GM23338 (cell line): ENCODE results near the gene ADAMTS7. TPM values are rescaled to one million over a fixed set of nuclear protein-coding genes. Genes with fewer than 3 reads are reported as not detected.

Experiments
- ATAC-seq: fragments of 200-7000 bp; cut with Tn5 transposase; 3 replicates; pipeline ENCODE4 v1.9.1; 2020
- DNase-seq: peaks from one replicate; pipeline ENCODE4 v3.0.0-alpha.2; 2015; ENCODE audit warnings: low spot score
- H2AFZ ChIP-seq: fragments of 200-600 bp; sonication (generic); 2 replicates; pipeline ENCODE4 v1.8.0; 2016; ENCODE audit warnings: antibody characterized with exemption, mild to moderate bottlenecking, moderate library complexity
- H3F3A ChIP-seq: fragments of 200-600 bp; sonication (generic); replicated peaks from 2 replicates; pipeline ENCODE4 v1.8.0; 2017; ENCODE audit warnings: antibody characterized with exemption, mixed run types, low read depth
- H3K27ac ChIP-seq: fragments of 200-600 bp; sonication (generic); 2 replicates; pipeline ENCODE4 v1.6.1; 2016; ENCODE audit warnings: low read depth
- H3K27me3 ChIP-seq: fragments of 200-600 bp; sonication (generic); 2 replicates; pipeline ENCODE4 v1.8.0; 2016; ENCODE audit warnings: mild to moderate bottlenecking, mixed run types, moderate library complexity; ENCODE audit not compliant: insufficient read depth
- H3K36me3 ChIP-seq: fragments of 200-600 bp; sonication (generic); 2 replicates; pipeline ENCODE4 v1.8.0; 2016; ENCODE audit warnings: mild to moderate bottlenecking; ENCODE audit not compliant: insufficient read depth
- H3K4me1 ChIP-seq: fragments of 200-600 bp; sonication (generic); 2 replicates; pipeline ENCODE4 v1.8.0; 2016; ENCODE audit warnings: mild to moderate bottlenecking, moderate library complexity; ENCODE audit not compliant: insufficient read depth
- H3K4me2 ChIP-seq: fragments of 200-600 bp; sonication (generic); 2 replicates; pipeline ENCODE4 v1.7.1; 2017; ENCODE audit warnings: mixed run types
- H3K4me3 ChIP-seq: fragments of 200-600 bp; sonication (generic); 2 replicates; pipeline ENCODE4 v1.6.1; 2016; ENCODE audit warnings: mixed run types
- H3K79me2 ChIP-seq: fragments of 200-600 bp; sonication (generic); replicated peaks from 2 replicates; pipeline ENCODE4 v1.8.0; 2017; ENCODE audit warnings: mild to moderate bottlenecking; ENCODE audit not compliant: insufficient read depth
- H3K9me2 ChIP-seq: fragments of 200-600 bp; sonication (generic); 2 replicates; pipeline ENCODE4 v1.8.0; 2017; ENCODE audit not compliant: insufficient read depth
- H4K20me1 ChIP-seq: fragments of 200-600 bp; sonication (generic); replicated peaks from 2 replicates; pipeline ENCODE4 v1.8.0; 2017; ENCODE audit warnings: mild to moderate bottlenecking; ENCODE audit not compliant: insufficient read depth
- H3K27ac Mint-ChIP-seq: 2 replicates; pipeline ENCODE4 v1.8.0; 2020; ENCODE audit warnings: inconsistent platforms, mild to moderate bottlenecking, moderate library complexity, mixed read lengths
- H3K27me3 Mint-ChIP-seq: 3 replicates; pipeline ENCODE4 v1.8.0; 2022; ENCODE audit warnings: low read depth, mild to moderate bottlenecking, moderate library complexity, mixed read lengths, inconsistent platforms; ENCODE audit not compliant: insufficient read depth, poor library complexity
- H3K36me3 Mint-ChIP-seq: 3 replicates; pipeline ENCODE4 v1.8.0; 2021; ENCODE audit warnings: low read depth, mild to moderate bottlenecking, inconsistent platforms, moderate library complexity, mixed read lengths
- H3K4me1 Mint-ChIP-seq: 3 replicates; pipeline ENCODE4 v1.8.0; 2020; ENCODE audit warnings: mild to moderate bottlenecking, inconsistent platforms, mixed read lengths
- H3K4me3 Mint-ChIP-seq: 3 replicates; pipeline ENCODE4 v1.8.0; 2021; ENCODE audit warnings: moderate library complexity, mild to moderate bottlenecking, inconsistent platforms, mixed read lengths
- H3K9me3 Mint-ChIP-seq: 3 replicates; pipeline ENCODE4 v1.8.0; 2020; ENCODE audit warnings: moderate library complexity, mild to moderate bottlenecking, inconsistent platforms, mixed read lengths
- EZH2phosphoT487 ChIP-seq: fragments of 200-600 bp; sonication (generic); IDR thresholded peaks from one replicate; pipeline ENCODE4 v1.8.1; 2018; ENCODE audit warnings: antibody characterized with exemption; ENCODE audit not compliant: unreplicated experiment
- JUNB ChIP-seq: IDR thresholded peaks from one replicate; pipeline ENCODE4 v1.6.1; 2016; ENCODE audit warnings: antibody characterized with exemption; ENCODE audit not compliant: unreplicated experiment
- NANOG ChIP-seq: IDR thresholded peaks from 2 replicates; pipeline ENCODE4 v1.6.1; 2016; ENCODE audit warnings: antibody characterized with exemption, borderline replicate concordance
- POLR2AphosphoS5 ChIP-seq: IDR thresholded peaks from 2 replicates; pipeline ENCODE4 v1.6.1; 2016; ENCODE audit warnings: antibody characterized with exemption, low read depth
- STAT1 ChIP-seq: IDR thresholded peaks from one replicate; pipeline ENCODE4 v1.6.1; 2016; ENCODE audit warnings: antibody characterized with exemption; ENCODE audit not compliant: unreplicated experiment
- polyA plus RNA-seq: library from polyadenylated mRNA; unstranded; fragments of >200 nt; fragmentation: Nextera tagmentation; extraction: Ambion mirVana; gene quantifications from 2 replicates; pipeline ENCODE4 v1.2.1, GENCODE V29; 2016
- total RNA-seq: library from RNA; depleted of rRNA; stranded (reverse); fragments of >200 nt; shearing (Covaris generic); gene quantifications from 2 replicates; pipeline ENCODE4 v1.2.3, GENCODE V29; 2014
- TF ChIP-seq, protein P1 (sequence below): fragments of 250-450 bp; sonication (Bioruptor Pico); IDR thresholded peaks from 2 replicates; pipeline ENCODE4 v1.5.0; 2020; ENCODE audit warnings: mild to moderate bottlenecking, moderate library complexity
- TF ChIP-seq, protein P2 (sequence below), 2 experiments: fragments of 200-600 bp in 1 of 2; sonication (generic) in 1 of 2; conservative IDR thresholded peaks; 2 replicates each; pipeline versions ENCODE4 v1.5.1 to v1.6.1; 2016 to 2017; ENCODE audit warnings: antibody characterized with exemption in 2 of 2, low read depth in 2 of 2, mild to moderate bottlenecking in 2 of 2, moderate library complexity in 1 of 2

The ADAMTS7 gene
- total and polyA plus RNA-seq, 2 experiments from 2014 or later = 11.6 to 52.7 TPM

DNA sequence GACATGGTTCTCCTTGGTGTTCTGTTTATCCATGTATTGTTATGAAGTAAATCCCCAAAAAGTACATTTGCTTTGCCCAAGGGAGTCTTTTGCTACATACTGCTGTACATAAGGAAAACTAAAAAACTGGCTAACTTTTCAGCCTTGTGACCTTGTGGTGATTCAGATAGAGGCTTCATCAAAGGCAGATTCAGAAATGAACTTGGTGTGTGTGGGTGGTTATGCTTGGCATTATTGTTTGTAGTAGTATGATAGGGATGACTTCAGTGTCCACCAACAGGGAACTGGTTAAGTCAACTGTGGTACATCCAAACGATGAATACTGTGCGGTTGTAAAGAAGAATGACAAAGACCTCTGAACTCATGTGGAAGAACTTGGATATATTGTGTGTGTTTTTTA, 94.6 kb downstream of the ADAMTS7 start:
- Histone ChIP-seq H3K27me3 (no peaks in the 10 kb centered on the region), H3K79me2 (no peaks in the 10 kb centered on the region), H2AFZ (no peak overlapping the region), H3K9me2 (no peaks in the 10 kb centered on the region), H3K4me1 (no peaks in the 10 kb centered on the region), H3K4me3 (no peak overlapping the region), H3K27ac (no peak overlapping the region), H3F3A (no peaks in the 10 kb centered on the region), H3K4me2 (no peak overlapping the region), H3K36me3 (no peaks in the 10 kb centered on the region), H4K20me1 (no peaks in the 10 kb centered on the region)
- TF ChIP-seq, protein P1, sequence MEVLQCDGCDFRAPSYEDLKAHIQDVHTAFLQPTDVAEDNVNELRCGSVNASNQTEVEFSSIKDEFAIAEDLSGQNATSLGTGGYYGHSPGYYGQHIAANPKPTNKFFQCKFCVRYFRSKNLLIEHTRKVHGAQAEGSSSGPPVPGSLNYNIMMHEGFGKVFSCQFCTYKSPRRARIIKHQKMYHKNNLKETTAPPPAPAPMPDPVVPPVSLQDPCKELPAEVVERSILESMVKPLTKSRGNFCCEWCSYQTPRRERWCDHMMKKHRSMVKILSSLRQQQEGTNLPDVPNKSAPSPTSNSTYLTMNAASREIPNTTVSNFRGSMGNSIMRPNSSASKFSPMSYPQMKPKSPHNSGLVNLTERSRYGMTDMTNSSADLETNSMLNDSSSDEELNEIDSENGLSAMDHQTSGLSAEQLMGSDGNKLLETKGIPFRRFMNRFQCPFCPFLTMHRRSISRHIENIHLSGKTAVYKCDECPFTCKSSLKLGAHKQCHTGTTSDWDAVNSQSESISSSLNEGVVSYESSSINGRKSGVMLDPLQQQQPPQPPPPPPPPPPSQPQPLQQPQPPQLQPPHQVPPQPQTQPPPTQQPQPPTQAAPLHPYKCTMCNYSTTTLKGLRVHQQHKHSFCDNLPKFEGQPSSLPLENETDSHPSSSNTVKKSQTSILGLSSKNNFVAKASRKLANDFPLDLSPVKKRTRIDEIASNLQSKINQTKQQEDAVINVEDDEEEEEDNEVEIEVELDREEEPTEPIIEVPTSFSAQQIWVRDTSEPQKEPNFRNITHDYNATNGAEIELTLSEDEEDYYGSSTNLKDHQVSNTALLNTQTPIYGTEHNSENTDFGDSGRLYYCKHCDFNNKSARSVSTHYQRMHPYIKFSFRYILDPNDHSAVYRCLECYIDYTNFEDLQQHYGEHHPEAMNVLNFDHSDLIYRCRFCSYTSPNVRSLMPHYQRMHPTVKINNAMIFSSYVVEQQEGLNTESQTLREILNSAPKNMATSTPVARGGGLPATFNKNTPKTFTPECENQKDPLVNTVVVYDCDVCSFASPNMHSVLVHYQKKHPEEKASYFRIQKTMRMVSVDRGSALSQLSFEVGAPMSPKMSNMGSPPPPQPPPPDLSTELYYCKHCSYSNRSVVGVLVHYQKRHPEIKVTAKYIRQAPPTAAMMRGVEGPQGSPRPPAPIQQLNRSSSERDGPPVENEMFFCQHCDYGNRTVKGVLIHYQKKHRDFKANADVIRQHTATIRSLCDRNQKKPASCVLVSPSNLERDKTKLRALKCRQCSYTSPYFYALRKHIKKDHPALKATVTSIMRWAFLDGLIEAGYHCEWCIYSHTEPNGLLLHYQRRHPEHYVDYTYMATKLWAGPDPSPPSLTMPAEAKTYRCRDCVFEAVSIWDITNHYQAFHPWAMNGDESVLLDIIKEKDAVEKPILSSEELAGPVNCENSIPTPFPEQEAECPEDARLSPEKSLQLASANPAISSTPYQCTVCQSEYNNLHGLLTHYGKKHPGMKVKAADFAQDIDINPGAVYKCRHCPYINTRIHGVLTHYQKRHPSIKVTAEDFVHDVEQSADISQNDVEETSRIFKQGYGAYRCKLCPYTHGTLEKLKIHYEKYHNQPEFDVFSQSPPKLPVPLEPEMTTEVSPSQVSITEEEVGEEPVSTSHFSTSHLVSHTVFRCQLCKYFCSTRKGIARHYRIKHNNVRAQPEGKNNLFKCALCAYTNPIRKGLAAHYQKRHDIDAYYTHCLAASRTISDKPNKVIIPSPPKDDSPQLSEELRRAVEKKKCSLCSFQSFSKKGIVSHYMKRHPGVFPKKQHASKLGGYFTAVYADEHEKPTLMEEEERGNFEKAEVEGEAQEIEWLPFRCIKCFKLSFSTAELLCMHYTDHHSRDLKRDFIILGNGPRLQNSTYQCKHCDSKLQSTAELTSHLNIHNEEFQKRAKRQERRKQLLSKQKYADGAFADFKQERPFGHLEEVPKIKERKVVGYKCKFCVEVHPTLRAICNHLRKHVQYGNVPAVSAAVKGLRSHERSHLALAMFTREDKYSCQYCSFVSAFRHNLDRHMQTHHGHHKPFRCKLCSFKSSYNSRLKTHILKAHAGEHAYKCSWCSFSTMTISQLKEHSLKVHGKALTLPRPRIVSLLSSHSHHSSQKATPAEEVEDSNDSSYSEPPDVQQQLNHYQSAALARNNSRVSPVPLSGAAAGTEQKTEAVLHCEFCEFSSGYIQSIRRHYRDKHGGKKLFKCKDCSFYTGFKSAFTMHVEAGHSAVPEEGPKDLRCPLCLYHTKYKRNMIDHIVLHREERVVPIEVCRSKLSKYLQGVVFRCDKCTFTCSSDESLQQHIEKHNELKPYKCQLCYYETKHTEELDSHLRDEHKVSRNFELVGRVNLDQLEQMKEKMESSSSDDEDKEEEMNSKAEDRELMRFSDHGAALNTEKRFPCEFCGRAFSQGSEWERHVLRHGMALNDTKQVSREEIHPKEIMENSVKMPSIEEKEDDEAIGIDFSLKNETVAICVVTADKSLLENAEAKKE (CRISPR knock-in tag) = no peak
- TF ChIP-seq, protein P2, sequence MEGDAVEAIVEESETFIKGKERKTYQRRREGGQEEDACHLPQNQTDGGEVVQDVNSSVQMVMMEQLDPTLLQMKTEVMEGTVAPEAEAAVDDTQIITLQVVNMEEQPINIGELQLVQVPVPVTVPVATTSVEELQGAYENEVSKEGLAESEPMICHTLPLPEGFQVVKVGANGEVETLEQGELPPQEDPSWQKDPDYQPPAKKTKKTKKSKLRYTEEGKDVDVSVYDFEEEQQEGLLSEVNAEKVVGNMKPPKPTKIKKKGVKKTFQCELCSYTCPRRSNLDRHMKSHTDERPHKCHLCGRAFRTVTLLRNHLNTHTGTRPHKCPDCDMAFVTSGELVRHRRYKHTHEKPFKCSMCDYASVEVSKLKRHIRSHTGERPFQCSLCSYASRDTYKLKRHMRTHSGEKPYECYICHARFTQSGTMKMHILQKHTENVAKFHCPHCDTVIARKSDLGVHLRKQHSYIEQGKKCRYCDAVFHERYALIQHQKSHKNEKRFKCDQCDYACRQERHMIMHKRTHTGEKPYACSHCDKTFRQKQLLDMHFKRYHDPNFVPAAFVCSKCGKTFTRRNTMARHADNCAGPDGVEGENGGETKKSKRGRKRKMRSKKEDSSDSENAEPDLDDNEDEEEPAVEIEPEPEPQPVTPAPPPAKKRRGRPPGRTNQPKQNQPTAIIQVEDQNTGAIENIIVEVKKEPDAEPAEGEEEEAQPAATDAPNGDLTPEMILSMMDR (conservative IDR thresholded peaks at IDR 0.05; ENCODE audit: low read depth in 2 of 2) = no peak
- TF ChIP-seq JUNB (no peak), NANOG (no peak), STAT1 (no peak), EZH2phosphoT487 (no peak), POLR2AphosphoS5 (no peak)
- Mint-ChIP-seq H3K9me3 (peaks cover 39% of the 10 kb centered on the region), H3K27me3 (peaks cover 6% of the 10 kb centered on the region), H3K4me3 (no peak overlapping the region), H3K27ac (no peak overlapping the region), H3K36me3 (peaks cover 14% of the 10 kb centered on the region), H3K4me1 (no peaks in the 10 kb centered on the region)
- DNase-seq (no peak), ATAC-seq (no peak)
